ENCODE measurements around the gene FRMD6.
"Not testable (repeated sequence)": the region's sequence is repeated elsewhere in the genome, so short reads cannot be mapped to it uniquely, and the experiment has no call there.

Gene FRMD6

DNA sequence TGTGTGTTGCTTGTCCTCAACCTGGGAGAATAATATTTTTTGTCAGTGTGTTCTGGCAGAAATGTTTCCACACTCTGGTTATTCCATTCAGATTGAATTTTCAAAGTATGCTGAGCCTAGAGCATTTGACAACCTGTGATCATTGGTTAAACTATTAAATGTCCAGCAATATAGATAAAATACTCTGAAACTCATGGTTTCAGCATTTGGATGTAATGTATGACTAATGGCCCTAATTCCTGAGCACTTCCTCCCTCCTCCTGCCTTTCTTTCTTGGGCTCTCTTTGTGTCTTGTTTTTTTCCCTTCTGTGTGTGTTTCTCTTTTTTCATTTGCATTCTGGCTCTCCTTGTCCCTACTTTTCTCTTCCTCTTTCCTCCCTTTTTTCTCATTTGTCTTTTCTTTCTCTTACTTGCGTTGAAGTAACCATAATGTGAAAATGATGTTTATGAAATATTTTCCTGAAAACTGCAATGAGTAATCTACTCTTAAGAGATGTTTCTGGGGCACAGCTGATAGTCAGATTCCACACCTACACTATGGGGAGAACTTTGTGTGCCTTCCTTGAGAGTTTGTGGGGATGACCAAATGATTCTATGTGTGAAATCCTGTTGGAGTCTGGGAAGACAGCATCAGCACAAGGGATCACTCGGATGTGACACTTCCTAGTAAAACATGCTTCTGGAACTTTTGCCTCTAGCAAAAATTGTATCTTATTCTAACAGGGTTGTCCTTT is 74.6 kb downstream of the FRMD6 start:
- DNase-seq = peak; percentile 60

DNA sequence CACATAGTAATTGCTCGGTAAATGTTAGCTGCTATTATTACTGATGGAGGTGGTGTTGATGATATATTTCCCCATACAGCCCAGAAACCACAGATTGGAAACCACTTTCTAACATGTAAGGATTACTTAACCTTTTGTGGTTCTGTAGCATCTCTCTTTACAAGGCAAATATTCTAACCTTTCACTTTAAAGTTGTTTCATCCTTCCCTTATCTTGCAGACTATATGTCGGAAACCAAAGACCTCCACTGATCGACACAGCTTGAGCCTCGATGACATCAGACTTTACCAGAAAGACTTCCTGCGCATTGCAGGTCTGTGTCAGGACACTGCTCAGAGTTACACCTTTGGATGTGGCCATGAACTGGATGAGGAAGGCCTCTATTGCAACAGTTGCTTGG is 75.8 kb downstream of the FRMD6 start:
- no peak for DNase-seq

DNA sequence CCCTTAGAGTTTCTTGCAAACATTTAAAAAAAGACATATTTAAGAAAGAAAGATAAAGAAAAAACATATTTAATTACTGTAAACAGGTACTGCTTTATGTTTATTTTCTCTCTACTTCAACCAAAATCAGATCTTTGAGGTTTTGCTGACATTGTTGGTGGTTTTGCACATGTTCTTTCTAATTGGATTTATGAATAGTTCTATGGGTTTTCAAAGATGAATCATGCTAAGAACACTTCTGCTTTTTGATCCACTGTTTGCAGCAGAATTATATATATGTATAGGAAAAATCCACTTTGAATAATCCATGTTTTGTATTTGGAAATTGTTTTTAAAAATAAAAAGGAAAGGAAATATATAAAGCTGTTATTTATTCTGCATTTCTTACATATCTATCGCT is 78.4 kb downstream of the FRMD6 start:
- DNase-seq = no peak

DNA sequence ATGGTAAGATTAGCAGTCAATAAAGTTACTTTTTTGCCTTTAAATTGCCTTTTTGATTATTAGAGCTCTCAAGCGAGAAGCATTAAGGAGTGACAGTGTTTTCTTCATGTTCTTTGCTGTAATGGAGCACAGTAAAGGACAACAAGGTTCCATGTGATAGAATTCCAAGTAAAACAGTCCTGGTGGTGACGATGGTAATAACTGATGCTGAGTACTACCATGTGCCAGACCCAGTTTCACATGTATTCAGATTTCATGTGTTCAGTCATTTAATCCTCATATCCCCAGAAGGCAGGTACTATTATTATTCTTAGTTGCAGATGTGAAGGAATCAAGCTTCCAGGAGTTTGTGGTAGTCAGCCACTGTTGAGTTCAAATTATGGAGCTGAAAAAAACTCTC is 79.0 kb downstream of the FRMD6 start:
- no peak for DNase-seq

DNA sequence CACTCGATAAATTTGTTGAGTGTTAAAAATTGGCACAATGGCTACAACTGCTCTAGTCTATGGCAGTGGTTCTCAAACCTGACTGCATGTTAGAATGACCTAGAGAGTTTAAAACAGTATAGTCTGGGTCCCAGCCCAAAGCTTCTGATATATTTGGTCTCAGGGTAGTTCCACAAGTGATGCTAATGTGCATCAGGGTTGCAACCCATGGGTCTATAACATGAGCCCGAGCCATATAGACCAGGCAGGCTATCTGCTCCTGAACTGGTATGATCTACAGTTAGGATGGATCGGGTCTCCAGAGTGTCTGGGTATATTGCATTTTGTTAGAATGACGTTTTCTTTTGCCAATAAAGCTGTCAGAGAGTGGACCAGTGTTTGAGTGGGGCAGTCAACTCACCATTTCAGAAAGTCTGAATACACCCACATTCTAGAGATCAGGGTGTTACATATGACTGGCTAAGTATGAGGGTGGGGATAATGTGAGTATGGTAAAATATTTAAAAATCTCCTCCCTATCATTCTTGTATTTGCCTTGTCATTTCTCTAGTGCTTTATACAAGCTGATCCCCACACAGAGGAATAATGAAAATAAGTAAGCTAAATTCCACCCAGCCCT is 80.9 kb downstream of the FRMD6 start:
- peak; percentile 44 for DNase-seq

DNA sequence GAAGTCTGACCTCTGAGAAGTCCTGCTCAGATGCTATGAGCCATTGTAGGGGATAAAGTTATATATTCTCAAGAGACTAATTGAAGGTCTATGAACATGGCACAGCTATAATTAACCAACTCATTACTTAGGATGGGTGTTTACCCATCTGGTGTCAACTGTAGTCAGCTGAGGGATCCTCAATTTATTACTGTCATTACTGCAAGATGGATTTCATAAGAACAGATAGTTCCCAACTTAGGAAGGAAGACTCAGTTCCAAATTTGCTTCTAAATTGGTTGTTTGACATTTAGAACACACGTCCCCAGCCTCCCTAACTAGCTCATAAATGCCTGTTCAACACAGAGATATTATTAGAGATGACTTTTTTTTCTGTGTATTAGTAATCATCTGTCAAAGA is 81.4 kb downstream of the FRMD6 start:
- DNase-seq = no peak

DNA sequence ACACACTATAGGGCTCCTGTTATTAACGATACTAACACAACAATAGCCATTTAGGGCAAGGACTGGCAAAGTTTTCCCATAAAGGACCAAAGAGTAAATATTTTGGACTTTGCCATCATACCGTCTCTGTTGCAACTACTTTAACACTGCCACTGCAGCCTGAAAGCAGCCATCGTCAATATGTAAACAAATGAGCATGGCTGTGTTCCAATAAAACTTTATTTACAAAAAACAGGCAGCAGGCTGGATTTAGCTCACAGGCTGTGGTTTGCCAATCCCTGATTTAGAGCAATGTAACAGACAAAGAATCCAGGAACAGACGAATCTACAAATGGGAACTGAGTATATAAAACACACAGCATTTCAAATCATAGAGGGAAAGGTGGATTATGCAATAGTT is 84.1 kb downstream of the FRMD6 start:
- no peak for DNase-seq

DNA sequence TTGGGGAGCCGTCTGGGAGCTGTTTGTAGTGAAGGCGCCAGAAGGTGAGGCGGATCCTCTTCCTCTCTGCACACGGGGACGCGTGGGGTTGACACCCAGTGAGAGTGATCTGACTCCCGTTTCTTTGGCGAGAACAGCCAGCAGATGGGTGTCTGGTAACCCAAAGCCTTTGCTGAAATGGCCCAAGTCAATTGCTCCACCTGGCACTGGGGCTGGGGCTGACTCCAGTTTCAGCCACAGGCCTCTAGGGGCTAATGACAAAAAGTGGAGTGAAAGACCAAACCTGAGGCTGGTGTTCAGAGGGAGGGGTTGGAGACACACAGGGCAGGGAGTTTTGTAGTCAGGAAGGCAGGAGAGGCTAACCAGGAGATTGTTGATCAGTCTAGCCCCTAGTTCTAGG is 87.0 kb downstream of the FRMD6 start:
- no peak for DNase-seq

DNA sequence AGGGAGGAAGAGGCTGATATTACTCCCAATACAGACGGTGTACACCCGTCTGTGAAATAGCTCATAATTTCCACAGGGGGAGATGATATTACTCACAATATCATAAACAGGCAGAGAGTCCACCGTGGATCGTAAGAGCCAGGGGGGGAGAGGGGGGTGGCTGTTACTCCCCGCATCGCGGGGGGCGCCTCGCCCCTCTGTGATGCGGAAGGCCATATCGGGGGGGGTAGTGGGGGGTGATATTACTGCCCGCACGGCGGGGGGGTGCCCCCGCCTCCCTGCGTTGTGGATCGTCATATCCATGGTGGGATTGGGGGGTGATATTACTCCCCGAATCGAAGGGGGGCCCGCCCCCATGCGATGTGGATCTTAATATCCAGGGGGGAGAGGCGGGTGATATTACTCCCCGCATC is 91.9 kb downstream of the FRMD6 start:
- no peak for DNase-seq

DNA sequence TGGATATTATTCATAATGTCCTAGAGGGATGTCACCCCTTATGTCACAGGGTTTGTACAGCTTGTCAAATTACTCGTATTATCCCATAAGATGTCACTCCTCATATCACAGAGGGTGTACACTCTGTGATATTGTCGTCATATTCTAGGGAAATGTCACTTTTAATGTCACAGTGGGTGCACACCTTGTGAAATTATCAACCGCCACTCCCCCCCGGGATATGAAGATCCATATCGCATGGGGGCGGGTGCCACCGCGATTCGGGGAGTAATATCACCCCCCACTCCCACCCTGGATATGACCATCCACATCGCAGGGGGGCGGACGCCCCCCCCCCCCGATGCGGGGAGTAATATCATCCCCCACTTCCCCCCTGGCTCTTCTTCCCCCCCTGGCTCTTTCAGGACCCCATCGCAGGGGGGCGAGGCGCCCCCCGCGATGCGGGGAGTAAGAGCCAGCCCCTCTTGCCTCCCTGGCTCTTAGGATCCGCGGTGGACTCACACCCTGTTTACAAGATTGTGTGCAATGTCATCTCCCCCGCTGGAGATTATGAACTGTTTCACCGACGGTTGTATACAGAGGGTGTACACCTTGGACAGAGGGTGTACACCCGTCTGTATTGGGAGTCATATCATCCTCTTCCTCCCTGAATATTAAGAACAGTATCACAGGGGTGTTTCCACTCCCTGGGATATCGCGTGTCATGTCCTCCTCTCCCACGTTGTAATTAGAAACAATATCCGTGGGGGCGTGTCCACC is 92.8 kb downstream of the FRMD6 start:
- DNase-seq = no peak

DNA sequence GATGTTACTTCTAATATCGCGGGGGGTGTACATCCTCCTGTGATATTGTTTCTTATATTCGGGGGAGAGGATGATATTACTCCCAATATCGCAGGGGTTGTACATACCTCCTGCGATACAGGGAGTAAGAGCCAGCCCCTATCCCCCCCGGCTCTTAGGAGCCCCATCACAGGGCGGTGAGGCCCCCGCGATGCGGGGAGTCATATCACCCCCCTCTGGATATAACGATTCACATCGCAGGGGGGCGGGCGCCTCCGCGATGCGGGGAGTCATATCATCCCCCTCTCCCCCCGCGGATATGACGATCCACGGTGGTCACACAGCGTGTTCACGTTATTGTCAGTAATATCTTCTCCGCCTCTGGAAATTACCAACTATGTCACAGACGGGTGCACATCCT is 95.1 kb downstream of the FRMD6 start:
- not testable (repeated sequence) for DNase-seq

DNA sequence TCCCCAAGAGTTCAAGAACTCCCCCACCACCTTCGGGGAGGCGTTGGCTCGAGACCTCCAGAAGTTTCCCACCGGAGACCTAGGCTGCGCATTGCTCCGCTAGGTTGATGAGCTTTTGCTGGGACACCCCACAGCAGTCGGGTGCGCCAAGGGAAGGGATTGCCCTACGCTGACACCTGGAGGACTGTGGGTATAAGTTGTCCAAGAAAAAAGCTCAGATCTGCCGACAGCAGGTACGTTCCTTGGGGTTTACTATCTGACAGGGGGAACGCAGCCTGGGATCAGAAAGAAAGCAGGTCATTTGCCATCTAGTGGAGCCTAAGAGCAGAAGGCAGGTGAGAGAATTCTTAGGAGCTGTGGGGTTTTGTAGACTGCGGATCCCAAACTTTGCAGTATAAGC is 98.8 kb downstream of the FRMD6 start:
- DNase-seq = no peak

DNA sequence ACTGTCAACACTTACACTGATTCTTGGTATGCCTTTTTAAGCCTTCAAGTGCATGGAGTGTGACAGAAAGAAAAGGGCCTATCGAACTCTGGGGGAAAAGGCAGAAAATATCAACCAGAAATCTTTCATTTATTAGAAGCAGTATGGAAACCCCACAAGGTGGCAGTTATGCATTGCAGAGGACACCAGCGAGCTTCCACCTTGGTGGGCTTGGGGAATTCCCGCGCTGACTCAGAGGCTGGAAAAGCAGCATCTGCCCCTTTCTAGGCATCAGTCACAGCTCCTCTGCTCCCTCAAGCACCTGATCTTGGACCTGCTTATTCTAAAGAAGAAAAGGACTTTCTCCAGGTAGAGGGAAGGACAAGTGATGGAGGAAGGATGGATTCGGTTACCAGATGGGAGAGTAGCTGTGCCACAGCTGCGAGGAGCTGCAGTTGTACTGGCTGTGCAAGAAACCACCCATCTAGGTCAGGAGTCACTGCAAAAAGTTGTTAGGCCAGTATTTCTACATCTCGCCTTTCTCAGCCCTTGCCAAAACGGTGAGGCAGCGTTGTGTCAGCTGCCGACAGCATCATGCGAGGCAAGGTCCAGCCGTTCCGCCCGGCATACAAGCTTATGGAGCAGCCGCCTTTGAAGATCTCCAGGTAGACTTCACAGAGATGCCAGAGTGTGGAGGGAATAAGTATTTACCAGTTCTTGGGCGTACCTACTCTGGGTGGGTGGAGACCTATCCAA is 100.1 kb downstream of the FRMD6 start:
- not testable (repeated sequence) for DNase-seq

DNA sequence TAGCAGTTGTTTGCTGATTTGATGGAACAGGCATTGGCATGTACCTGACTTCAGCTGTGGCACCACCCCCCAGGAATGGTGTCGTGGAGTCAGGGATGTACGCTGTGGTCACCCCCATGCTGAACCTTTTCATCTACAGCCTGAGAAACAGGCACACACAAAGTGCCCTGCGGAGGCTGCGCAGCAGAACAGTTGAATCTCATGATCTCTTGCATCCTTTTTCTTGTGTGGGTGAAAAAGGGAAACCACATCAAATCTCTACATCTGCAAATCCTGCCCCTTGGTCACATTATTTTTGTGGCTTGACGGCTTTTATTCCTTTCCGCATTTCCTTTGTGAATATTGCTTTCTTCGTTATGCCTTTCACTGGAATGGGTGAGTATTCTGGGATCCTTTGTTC is 106.0 kb downstream of the FRMD6 start:
- not testable (repeated sequence) for DNase-seq

DNA sequence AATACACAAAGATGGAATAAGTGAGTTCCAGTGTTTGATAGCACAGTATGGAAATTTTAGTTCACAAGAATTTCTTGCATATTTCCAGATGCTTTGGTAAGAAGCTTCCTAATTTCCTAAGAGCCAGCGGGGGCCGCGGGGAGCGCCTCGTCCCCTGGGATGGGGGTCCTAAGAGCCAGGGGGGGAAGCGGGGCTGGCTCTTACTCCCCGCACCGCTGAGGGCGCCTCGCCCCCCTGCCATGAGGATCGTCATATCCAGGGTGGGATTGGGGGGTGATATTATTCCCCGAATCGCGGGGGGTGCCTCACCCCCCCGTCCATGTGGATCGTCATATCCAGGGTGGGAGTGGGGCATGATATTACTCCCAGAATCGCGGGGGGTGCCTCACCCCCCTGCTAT is 108.2 kb downstream of the FRMD6 start:
- DNase-seq = no peak

DNA sequence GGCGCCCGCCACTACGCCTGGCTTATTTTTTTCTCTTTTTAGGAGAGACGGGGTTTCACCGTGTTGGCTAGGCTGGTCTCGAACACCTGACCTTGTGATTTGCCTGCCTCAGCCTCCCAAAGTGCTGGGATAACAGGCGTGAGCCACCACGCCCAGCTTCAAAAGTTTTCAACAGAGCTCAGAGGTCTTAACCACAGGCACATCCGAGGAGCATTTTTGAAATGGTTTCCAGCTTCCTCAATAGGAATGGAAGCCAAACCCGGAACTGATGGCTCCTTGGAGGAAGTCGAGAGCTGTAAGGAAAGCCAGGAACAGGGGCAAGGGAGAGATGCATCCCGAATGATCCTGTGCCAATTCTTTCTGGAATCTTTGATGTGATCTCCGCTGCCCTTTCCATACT is 114.0 kb downstream of the FRMD6 start:
- DNase-seq = peak; percentile 32

DNA sequence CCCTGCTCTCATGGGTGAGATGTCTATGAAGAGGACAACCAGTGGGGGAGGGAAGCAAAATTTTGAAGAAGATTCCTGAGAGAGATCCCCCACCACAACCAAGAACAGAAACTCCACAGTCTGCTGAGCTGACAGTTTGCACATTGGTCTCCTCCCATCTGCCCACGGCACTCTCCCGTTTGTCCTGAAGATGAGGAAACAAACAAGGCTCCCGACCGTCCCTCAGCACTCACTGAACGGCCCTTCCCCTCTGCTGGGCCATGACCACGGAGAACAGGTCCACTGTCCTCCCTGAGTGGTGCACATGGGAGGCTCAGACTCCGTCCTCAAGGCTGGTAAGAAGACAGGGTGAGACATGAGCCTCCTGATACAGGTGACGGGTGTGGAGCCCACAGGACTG is 114.9 kb downstream of the FRMD6 start:
- not testable (repeated sequence) for DNase-seq

DNA sequence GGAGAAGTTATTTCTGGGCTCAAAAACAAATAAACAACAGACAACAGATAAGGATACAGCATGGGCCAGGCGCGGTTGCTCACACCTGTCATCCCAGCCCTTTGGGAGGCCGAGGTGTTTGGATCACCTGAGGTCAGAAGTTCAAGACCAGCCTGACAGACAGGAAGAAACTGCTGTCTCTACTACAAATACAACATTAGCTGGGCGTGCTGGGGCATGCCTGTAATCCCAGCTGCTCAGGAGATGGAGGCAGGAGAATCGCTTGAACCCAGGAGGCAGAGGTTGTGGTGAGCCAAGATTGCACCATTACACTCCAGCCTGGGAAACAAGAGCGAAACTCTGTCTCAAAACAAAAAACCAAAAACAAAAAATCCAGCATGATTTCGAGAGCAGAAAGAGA is 117.6 kb downstream of the FRMD6 start:
- DNase-seq = not testable (repeated sequence)

DNA sequence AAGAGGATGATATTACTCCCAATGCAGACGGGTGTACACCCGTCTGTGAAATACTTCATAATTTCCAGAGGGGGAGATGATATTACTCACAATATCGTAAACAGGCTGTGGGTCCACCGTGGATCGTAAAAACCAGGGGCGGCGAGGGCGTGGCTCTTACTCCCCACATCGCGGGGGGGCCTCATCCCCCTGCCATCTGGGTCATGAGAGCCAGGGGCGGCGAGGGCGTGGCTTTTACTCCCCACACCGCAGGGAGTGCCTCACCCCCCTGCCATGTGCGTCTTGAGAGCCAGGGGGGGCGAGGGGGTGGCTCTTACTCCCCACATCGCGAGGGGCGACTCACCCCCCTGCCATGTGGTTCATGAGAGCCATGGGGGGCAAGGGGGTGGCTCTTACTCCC is 122.5 kb downstream of the FRMD6 start:
- no peak for DNase-seq

DNA sequence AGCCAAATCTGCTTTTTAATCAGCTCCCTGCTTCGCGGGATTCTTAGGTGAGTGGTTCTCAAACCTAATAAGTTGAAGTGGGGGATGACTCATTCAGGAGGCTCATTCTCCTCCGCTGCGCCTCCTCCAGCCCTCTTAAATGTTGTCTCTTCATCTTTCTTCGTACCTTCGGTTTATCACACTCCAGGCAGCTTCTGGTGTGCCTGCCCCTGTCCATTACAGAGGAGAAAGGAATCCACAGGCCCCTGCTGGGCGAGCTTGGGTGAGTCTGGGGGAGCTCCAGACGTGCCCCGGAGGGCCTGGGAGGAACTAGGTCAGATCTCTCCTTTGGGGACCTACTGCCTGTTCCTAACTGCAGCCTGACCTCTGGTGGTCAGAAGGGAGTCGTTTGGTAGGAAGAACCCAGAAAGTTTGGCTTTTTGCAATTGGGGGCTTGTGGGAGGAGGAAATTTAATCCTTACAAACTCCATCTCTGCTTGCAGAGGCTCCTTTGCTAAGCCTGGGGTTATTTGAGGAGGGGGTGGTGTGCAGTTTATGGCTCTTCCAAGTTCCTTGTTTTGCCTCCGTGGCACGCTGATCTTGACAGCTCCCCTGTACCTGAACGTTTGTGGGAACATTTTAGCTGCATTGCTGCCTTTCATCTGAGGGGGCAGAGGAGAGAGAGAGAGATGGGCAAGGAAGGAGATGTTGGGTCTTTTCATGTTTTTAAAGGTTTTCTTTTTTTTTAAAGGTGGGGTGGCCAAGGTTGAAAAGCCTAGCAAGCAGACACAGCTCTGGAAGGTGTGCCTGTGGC is 124.6 kb downstream of the FRMD6 start:
- DNase-seq = peak; percentile 65

DNA sequence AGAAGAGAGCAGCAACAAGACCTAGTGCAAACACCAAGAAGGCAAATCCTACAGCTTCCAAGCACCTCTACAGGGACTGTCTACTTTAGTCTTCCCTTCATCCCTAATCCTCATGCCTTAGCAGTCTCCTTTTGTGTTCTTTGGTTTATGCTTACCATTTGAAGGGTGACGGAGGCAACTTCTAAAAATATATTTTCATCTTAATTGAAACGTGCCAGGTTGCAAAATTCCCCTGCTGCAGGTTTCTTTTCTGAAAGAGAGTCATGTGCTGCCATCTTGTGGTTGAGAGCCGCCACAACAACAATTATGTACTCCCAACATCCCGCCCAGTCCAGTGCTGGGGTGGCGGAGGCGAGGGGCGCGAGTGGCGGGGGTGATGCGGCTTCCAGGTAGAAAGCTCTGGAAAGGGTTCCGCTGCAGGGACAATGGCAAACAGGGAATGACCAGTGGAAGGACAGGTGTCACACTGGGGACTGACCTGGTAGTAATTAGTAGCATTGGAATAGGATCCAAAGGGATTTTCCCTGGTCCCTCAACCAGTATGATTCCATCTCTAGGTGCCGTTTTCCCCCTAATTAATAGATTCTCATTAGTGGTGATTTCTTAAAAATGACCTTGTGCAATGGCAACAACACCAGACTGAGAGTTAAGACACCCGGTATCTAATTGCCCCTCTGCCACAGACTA is 128.4 kb downstream of the FRMD6 start:
- peak; percentile 72 for DNase-seq
